Neuronal stem cell (in vitro differentiated cells): Measurements from ENCODE around the gene PCED1A.

Source experiments
- DNase-seq: peaks from one replicate; pipeline ENCODE4 v3.0.0-alpha.2; 2013; ENCODE audit warnings: low spot score
- H2AFZ ChIP-seq: one replicate; pipeline ENCODE4 v1.6.1; 2013; ENCODE audit warnings: mild to moderate bottlenecking, low read length, inconsistent platforms
- H2AK5ac ChIP-seq: 2 replicates; pipeline ENCODE4 v1.6.1; 2013; ENCODE audit warnings: low read depth, mild to moderate bottlenecking, inconsistent platforms, low read length, moderate library complexity, mixed read lengths
- H2BK120ac ChIP-seq: 2 replicates; pipeline ENCODE4 v1.6.1; 2013; ENCODE audit warnings: low read depth, mild to moderate bottlenecking, inconsistent platforms, low read length, moderate library complexity, mixed read lengths
- H2BK12ac ChIP-seq: one replicate; pipeline ENCODE4 v1.6.1; 2013; ENCODE audit warnings: low read length, inconsistent platforms
- H2BK15ac ChIP-seq: 2 replicates; pipeline ENCODE4 v1.6.1; 2013; ENCODE audit warnings: mild to moderate bottlenecking, low read length, inconsistent platforms, mixed read lengths
- H2BK5ac ChIP-seq: one replicate; pipeline ENCODE4 v1.6.1; 2013; ENCODE audit warnings: inconsistent platforms, mild to moderate bottlenecking, low read length, moderate library complexity
- H3K14ac ChIP-seq: one replicate; pipeline ENCODE4 v1.6.1; 2013; ENCODE audit warnings: low read length, inconsistent platforms
- H3K18ac ChIP-seq: 2 replicates; pipeline ENCODE4 v1.6.1; 2013; ENCODE audit warnings: low read length, inconsistent platforms
- H3K23ac ChIP-seq: 2 replicates; pipeline ENCODE4 v1.6.1; 2013; ENCODE audit warnings: low read depth, mild to moderate bottlenecking, mixed read lengths, low read length, inconsistent platforms; ENCODE audit not compliant: poor library complexity
- H3K27ac ChIP-seq: replicated peaks from 3 replicates; pipeline ENCODE4 v1.5.1; 2013; ENCODE audit warnings: low read length, inconsistent platforms
- H3K27me3 ChIP-seq, 3 experiments: 2 replicates each; pipeline ENCODE4 v1.6.1; 2013; ENCODE audit warnings: low read length in 3 of 3, mild to moderate bottlenecking in 2 of 3, inconsistent platforms in 1 of 3, low read depth in 1 of 3, mixed read lengths in 1 of 3, moderate library complexity in 1 of 3; ENCODE audit not compliant: control insufficient read depth in 3 of 3, insufficient read depth in 3 of 3
- H3K36me3 ChIP-seq, 2 donors: replicated peaks in 1 of 2; 2 replicates each; pipeline ENCODE4 v1.6.1; 2013; ENCODE audit warnings: low read length in 2 of 2; ENCODE audit not compliant: control insufficient read depth in 2 of 2, insufficient read depth in 2 of 2
- H3K4ac ChIP-seq: 2 replicates; pipeline ENCODE4 v1.6.1; 2013; ENCODE audit warnings: inconsistent platforms, mild to moderate bottlenecking, low read length, moderate library complexity
- H3K4me1 ChIP-seq, 2 donors: 1 replicate in 1 of 2; 2 replicates in 1 of 2; pipeline ENCODE4 v1.6.1; 2013; ENCODE audit warnings: low read length in 2 of 2, low read depth in 1 of 2; ENCODE audit not compliant: control insufficient read depth in 2 of 2, insufficient read depth in 1 of 2
- H3K4me2 ChIP-seq: one replicate; pipeline ENCODE4 v1.6.1; 2013; ENCODE audit warnings: mild to moderate bottlenecking, low read length, inconsistent platforms; ENCODE audit not compliant: insufficient read depth, poor library complexity, severe bottlenecking
- H3K4me3 ChIP-seq, 2 donors: 2 replicates each; pipeline ENCODE4 v1.5.1; 2013; ENCODE audit warnings: low read length in 2 of 2, mild to moderate bottlenecking in 2 of 2, inconsistent platforms in 1 of 2, moderate library complexity in 1 of 2
- H3K79me1 ChIP-seq: one replicate; pipeline ENCODE4 v1.6.1; 2013; ENCODE audit warnings: low read depth, mild to moderate bottlenecking, inconsistent platforms, low read length, moderate library complexity
- H3K9ac ChIP-seq: one replicate; pipeline ENCODE4 v1.6.1; 2013; ENCODE audit warnings: mild to moderate bottlenecking, low read depth, low read length, inconsistent platforms; ENCODE audit not compliant: poor library complexity
- H3K9me3 ChIP-seq, 2 donors: replicated peaks in 1 of 2; 2 replicates each; pipeline versions ENCODE3 to v1.6.1; 2013; ENCODE audit warnings: low read length in 2 of 2, mild to moderate bottlenecking in 2 of 2, inconsistent platforms in 1 of 2, low read depth in 1 of 2, mixed read lengths in 1 of 2, moderate library complexity in 1 of 2; ENCODE audit not compliant: control insufficient read depth in 2 of 2, insufficient read depth in 1 of 2
- H4K8ac ChIP-seq: one replicate; pipeline ENCODE4 v1.6.1; 2013; ENCODE audit warnings: low read depth, mild to moderate bottlenecking, inconsistent platforms, low read length, moderate library complexity
- H4K91ac ChIP-seq: one replicate; pipeline ENCODE4 v1.6.1; 2013; ENCODE audit warnings: low read length, low read depth, mild to moderate bottlenecking, inconsistent platforms; ENCODE audit not compliant: poor library complexity
- WGBS, 2 donors: extraction: QIAGEN DNeasy Blood & Tissue Kit; methylation state at CpG; one replicate each; pipeline ENCODE4 v1.1.7; 2013; ENCODE audit warnings: missing lambda C conversion rate in 2 of 2, mixed read lengths in 1 of 2; ENCODE audit not compliant: insufficient read length in 2 of 2, insufficient replicate concordance in 1 of 2; ENCODE audit errors: extremely low coverage in 2 of 2; 5-methylcytosine and 5-hydroxymethylcytosine counted together

PCED1A gene

DNA sequence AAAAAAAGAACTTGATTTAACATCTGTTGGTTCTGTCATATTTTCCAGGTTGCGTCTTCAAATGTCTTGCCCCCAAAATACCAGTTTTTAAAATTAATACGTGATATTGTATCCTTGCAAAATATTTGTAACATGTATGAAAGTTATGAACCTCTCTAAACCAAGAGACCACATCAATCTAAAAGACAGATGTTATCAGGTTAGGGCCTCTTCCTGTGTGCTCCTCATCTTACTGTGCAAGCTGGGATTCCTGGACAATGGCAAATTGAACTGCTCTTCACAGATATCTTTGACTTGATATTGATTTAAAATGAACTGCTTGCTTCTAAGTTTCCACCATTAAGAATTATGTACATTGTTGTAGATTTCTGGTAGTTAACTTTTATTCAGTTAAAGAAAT, 14.7 kb downstream of the PCED1A start:
- Histone ChIP-seq H2BK12ac (no peak overlapping the region), H3K9me3 (peaks cover 0 to 8% of the 10 kb centered on the region in 2 donors), H4K91ac (no peak overlapping the region), H3K27me3 (peaks cover 8 to 31% (median 15%) of the 10 kb centered on the region in 3 experiments), H2AK5ac (no peak overlapping the region), H3K4ac (no peak overlapping the region), H3K27ac (no peak overlapping the region), H2BK5ac (no peak overlapping the region), H2BK120ac (no peak overlapping the region), H2AFZ (no peak overlapping the region), H3K9ac (no peak overlapping the region), H3K4me3 (no peak overlapping the region), H3K79me1 (no peaks in the 10 kb centered on the region), H3K4me2 (no peak overlapping the region), H3K36me3 (no peaks in the 10 kb centered on the region), H4K8ac (no peak overlapping the region), H2BK15ac (no peak overlapping the region), H3K18ac (no peak overlapping the region), H3K23ac (no peak overlapping the region), H3K4me1 (peaks cover 0 to 2% of the 10 kb centered on the region in 2 donors), H3K14ac (no peak overlapping the region)
- no CpG with 5 or more reads among the region's 2 CpGs for WGBS, 2 donors
- no peak for DNase-seq

DNA sequence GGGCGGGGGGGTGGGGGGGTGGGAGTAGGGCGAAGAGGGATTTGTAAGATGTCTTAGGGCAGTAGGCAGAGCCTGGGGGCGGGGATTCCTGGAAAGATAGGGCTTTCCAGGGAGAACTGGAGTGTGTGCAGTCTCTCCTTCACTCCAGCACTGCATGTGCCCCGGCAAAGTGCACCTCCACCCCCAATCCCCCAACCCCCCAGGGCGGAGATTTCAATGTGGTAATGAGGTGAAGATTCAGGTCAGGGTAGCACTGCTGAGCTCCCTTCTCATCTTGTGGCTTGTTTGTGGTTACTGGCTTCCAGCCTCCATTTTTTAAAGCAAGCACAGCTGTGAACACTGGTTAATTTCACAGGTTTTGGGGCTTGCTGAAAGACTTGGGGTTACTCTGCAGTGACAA, 18.4 kb downstream of the PCED1A start:
- H3K4me1 ChIP-seq: peaks cover 0 to 2% of the 10 kb centered on the region in 2 donors
- peaks cover 0 to 8% of the 10 kb centered on the region in 2 donors for H3K9me3 ChIP-seq
- no peak overlapping the region for H2AK5ac ChIP-seq
- H2BK12ac ChIP-seq: no peak overlapping the region
- no peak overlapping the region for H3K4ac ChIP-seq
- H3K23ac ChIP-seq: no peak overlapping the region
- no peak overlapping the region for H3K27ac ChIP-seq
- H3K79me1 ChIP-seq: no peaks in the 10 kb centered on the region
- H4K8ac ChIP-seq: no peak overlapping the region
- H3K18ac ChIP-seq: no peak overlapping the region
- H2AFZ ChIP-seq: peak overlapping the region; percentile 63
- no peak overlapping the region for H4K91ac ChIP-seq
- WGBS, 2 donors: no CpG with 5 or more reads among the region's 5 CpGs
- no peak for DNase-seq
- H2BK15ac ChIP-seq: no peak overlapping the region
- no peak overlapping the region for H3K9ac ChIP-seq
- no peak overlapping the region for H3K4me3 ChIP-seq
- H3K4me2 ChIP-seq: no peak overlapping the region
- peaks cover 8 to 62% (median 20%) of the 10 kb centered on the region in 3 experiments for H3K27me3 ChIP-seq
- H2BK120ac ChIP-seq: no peak overlapping the region
- no peaks in the 10 kb centered on the region for H3K36me3 ChIP-seq
- no peak overlapping the region for H2BK5ac ChIP-seq
- H3K14ac ChIP-seq: no peak overlapping the region

- H3K4me2 ChIP-seq: peak overlapping the region; percentile 43
- H2BK120ac ChIP-seq: peak overlapping the region; percentile 7
- no peak overlapping the region for H2BK12ac ChIP-seq
- peak overlapping the region; percentile 97 for H2BK15ac ChIP-seq
- H3K27me3 ChIP-seq: peaks cover 8 to 56% (median 20%) of the 10 kb centered on the region in 3 experiments
- peak overlapping the region; percentile 97 for H2AK5ac ChIP-seq
- H3K4me3 ChIP-seq: peak overlapping the region in 1 of 2 donors; percentile 68
- no peak overlapping the region for H2BK5ac ChIP-seq
- H3K23ac ChIP-seq: no peak overlapping the region
- H3K79me1 ChIP-seq: no peaks in the 10 kb centered on the region
- H3K27ac ChIP-seq: no peak overlapping the region
- WGBS, 2 donors: no CpG with 5 or more reads among the region's 68 CpGs
- peak overlapping the region; percentile 89 for H3K18ac ChIP-seq
- H4K91ac ChIP-seq: no peak overlapping the region
- H4K8ac ChIP-seq: no peak overlapping the region
- DNase-seq: no peak
- H3K9me3 ChIP-seq: peaks cover 0 to 8% of the 10 kb centered on the region in 2 donors
- H2AFZ ChIP-seq: peak overlapping the region; percentile 34
- peaks cover 0 to 2% of the 10 kb centered on the region in 2 donors for H3K4me1 ChIP-seq
- H3K36me3 ChIP-seq: no peaks in the 10 kb centered on the region
- H3K9ac ChIP-seq: no peak overlapping the region
- H3K4ac ChIP-seq: no peak overlapping the region
- H3K14ac ChIP-seq: peak overlapping the region; percentile 75
Observed at GRCh38 chr20:2820896-2821869, 19.3 kb downstream of the PCED1A start.
